Ovary (tissue), 9 donors: ENCODE results near the gene CADPS. TPM values are rescaled to one million over a fixed set of nuclear protein-coding genes. Genes with fewer than 3 reads are reported as not detected.

ENCODE experiments used
- DNase-seq, 5 donors: peaks; one replicate each; pipeline ENCODE4 v3.0.0-alpha.2; 2019 to 2020
- H3K27ac ChIP-seq, 2 donors: fragments of 200-600 bp; one replicate each; pipeline versions ENCODE4 v1.5.1 to v1.8.0; 2019 to 2022
- H3K27me3 ChIP-seq: fragments of 200-600 bp; one replicate; pipeline ENCODE4 v1.8.0; 2022
- H3K36me3 ChIP-seq: fragments of 200-600 bp; sonication (generic); one replicate; pipeline ENCODE4 v1.5.1; 2019
- H3K4me1 ChIP-seq: one replicate; pipeline ENCODE4 v1.8.1; 2013; ENCODE audit warnings: mild to moderate bottlenecking, moderate library complexity; ENCODE audit not compliant: insufficient read depth
- H3K4me3 ChIP-seq: fragments of 200-600 bp; sonication (generic); one replicate; pipeline ENCODE4 v1.5.1; 2017
- H3K9me3 ChIP-seq, 2 donors: fragments of 200-600 bp in 1 of 2; sonication (generic) in 1 of 2; one replicate each; pipeline versions ENCODE4 v1.5.1 to v1.8.1; 2013 to 2019; ENCODE audit warnings: mild to moderate bottlenecking in 1 of 2, moderate library complexity in 1 of 2
- EP300 ChIP-seq: sonication (generic); formaldehyde crosslinking; IDR thresholded peaks from one replicate; pipeline ENCODE4 v1.6.1; 2017; ENCODE audit warnings: antibody characterized with exemption
- POLR2A ChIP-seq: fragments of 450-650 bp; IDR thresholded peaks from one replicate; pipeline ENCODE4 v1.6.1; 2017; ENCODE audit warnings: antibody characterized with exemption, mild to moderate bottlenecking, moderate library complexity
- WGBS, 3 donors: extraction: QIAGEN DNeasy Blood & Tissue Kit in 1 of 3; methylation state at CpG; one replicate each; pipeline versions ENCODE4 v1.1.5 to v1.1.7; 2013 to 2017; 5-methylcytosine and 5-hydroxymethylcytosine counted together
- intact Hi-C, 4 donors: fragments of 100-400 bp; cut with DNase I; formaldehyde crosslinking; loops; one replicate each; pipeline versions ENCODE4 v1.11.0 to v1.15.1; 2022 to 2023
- polyA plus RNA-seq, 2 donors: library from polyadenylated mRNA; stranded (reverse); fragments of 200-250 nt in 1 of 2; fragments of 350-450 nt in 1 of 2; fragmentation: Illumina TruSeq in 1 of 2; extraction: RNeasy Lipid Tissue Mini Kit (QIAGEN cat#74804) in 1 of 2; gene quantifications; one replicate each; pipeline ENCODE4 v1.2.3, GENCODE V29; 2013 to 2014
- total RNA-seq, 7 donors: library from RNA; depleted of rRNA in 2 of 7; stranded (reverse); fragments of >200 nt in 2 of 7; fragmentation: NEBNext Ultra II Directional in 3 of 7; extraction: Animal tissue kit (Norgen Biotek cat#: 25700) in 3 of 7; gene quantifications; one replicate each; pipeline versions ENCODE4 v1.1.0 to v1.2.4, GENCODE V29; 2016 to 2023
- TF ChIP-seq, protein P1 (sequence below), 3 donors: fragments of 450-650 bp in 2 of 3; fragments of 200-600 bp in 1 of 3; IDR thresholded peaks; one replicate each; pipeline versions ENCODE4 v1.5.1 to v1.8.0; 2016 to 2022; ENCODE audit warnings: antibody characterized with exemption in 3 of 3, mild to moderate bottlenecking in 1 of 3
- donor health status: DM: no; HTN: no; CAD: no; lungs with moderate emphysema.
- donor health status: DM: no; HTN: no; CAD: no.
- donor health status: Bipolar disorder and iron deficiency.
- donor health status: DM: yes; HTN: yes; CAD: no.
- donor health status: DM: no; HTN: no; CAD: no.
- donor health status: DM: yes; HTN: yes; CAD: no.

The CADPS gene
- total and polyA plus RNA-seq, 9 donors = 0.90 to 6.8 (median 2.8) TPM

DNA sequence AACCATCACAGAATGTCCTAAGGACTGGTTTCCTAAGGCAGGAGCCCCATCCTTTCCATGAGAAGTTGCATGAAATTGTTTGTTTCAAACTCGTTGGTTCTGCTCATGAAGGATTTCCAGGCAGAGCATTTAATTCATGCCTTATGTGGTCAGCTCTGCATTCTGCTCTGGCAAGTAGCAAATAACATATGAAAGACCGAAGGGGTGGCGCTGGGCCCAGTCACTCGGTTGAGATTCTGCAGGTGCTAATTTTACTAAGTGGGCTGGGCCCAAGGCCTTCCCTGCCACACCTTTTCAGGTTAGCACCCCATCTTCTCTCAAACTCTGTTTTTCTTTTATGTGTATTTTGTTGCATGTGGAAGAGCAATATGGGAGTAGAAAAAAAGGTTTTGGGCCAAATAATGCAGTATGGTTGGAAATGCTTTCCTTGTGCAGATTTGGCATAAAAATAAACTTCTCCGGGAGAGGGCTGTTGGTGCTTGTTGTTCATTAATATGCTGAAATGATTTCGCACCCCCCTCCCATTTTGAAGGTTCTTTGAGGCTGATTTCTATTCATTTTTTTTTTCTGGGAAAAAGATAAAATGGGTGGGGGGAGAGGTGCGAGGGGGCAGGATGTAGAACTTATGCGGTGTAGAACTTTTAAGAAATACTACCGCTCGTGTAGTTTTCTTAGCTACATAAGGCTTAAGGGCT is 318.9 kb downstream of the CADPS start:
- Histone ChIP-seq H3K27ac (no peak overlapping the region), H3K4me1 (no peaks in the 10 kb centered on the region), H3K36me3 (no peaks in the 10 kb centered on the region), H3K9me3 (no peaks in the 10 kb centered on the region), H3K4me3 (no peak overlapping the region), H3K27me3 (no peaks in the 10 kb centered on the region)
- intact Hi-C loops = no loop called here
- no peak for DNase-seq
- TF ChIP-seq EP300 (no peak), POLR2A (no peak)
- TF ChIP-seq, protein P1, sequence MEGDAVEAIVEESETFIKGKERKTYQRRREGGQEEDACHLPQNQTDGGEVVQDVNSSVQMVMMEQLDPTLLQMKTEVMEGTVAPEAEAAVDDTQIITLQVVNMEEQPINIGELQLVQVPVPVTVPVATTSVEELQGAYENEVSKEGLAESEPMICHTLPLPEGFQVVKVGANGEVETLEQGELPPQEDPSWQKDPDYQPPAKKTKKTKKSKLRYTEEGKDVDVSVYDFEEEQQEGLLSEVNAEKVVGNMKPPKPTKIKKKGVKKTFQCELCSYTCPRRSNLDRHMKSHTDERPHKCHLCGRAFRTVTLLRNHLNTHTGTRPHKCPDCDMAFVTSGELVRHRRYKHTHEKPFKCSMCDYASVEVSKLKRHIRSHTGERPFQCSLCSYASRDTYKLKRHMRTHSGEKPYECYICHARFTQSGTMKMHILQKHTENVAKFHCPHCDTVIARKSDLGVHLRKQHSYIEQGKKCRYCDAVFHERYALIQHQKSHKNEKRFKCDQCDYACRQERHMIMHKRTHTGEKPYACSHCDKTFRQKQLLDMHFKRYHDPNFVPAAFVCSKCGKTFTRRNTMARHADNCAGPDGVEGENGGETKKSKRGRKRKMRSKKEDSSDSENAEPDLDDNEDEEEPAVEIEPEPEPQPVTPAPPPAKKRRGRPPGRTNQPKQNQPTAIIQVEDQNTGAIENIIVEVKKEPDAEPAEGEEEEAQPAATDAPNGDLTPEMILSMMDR (IDR thresholded peaks at IDR 0.05) = no peak
- 73 to 81% (median 78%) methylated on average over 10 of the region's 10 CpGs for WGBS, 3 donors

DNA sequence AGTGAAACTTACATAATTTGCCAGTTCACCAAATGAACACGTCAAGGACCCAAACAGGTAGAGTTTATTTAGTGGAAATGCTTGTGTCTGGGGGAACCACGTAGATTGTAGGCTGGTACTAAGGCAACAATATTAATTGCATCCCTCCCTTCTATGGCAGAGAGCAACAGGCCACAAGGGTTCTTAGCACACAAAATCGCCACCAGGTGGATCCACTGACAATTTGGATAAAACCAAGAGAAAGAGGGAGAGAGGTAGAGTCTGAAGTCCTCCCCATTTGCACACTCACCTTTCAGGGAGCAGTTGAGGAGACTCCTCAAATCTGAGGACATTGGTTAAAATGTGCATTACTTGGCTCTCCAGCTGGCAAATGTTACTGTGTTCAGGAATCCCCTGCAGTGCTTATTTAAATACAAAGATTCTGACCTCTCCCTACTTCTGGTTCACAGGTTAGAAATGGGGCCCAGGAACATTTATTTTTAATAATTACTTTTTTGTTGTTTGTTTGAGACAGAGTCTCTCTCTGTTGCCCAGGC is 320.9 kb downstream of the CADPS start:
- DNase-seq = no peak
- no peak for TF ChIP-seq POLR2A
- 65 to 76% (median 69%) methylated on average over 3 of the region's 3 CpGs for WGBS, 3 donors
- H3K4me3 ChIP-seq = no peak overlapping the region
- H3K4me1 ChIP-seq = no peaks in the 10 kb centered on the region
- no peaks in the 10 kb centered on the region for H3K9me3 ChIP-seq
- H3K36me3 ChIP-seq = no peaks in the 10 kb centered on the region
- H3K27ac ChIP-seq = no peak overlapping the region
- no peaks in the 10 kb centered on the region for H3K27me3 ChIP-seq
- intact Hi-C loops = no loop called here

DNA sequence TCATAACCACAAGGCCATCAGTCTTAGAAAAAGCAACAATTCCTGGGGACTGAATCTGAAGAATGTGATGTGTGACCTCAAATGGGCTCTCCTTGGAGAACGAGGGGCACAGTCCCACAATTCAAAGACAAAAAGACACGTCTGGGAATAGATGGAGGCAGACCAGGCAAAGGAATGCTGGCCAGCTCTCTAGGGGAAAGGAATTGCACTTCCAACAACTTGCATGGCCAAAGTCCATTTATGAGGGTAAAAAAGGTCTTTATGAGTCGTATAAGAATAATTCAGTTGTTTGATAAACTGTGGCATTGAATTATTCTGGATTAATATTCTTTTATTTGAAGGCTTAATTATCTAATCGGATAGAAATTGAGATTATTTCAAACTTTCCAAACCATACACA is 321.4 kb downstream of the CADPS start:
- DNase-seq = no peak
- Histone ChIP-seq H3K27ac (no peak overlapping the region), H3K36me3 (no peaks in the 10 kb centered on the region), H3K4me3 (no peak overlapping the region), H3K9me3 (no peaks in the 10 kb centered on the region), H3K27me3 (no peaks in the 10 kb centered on the region), H3K4me1 (no peaks in the 10 kb centered on the region)
- 51 to 64% (median 59%) methylated on average over 4 of the region's 4 CpGs for WGBS, 3 donors
- intact Hi-C loops = no loop called here
- TF ChIP-seq POLR2A (no peak), EP300 (no peak)
- TF ChIP-seq, protein P1 (IDR thresholded peaks at IDR 0.05) = no peak

DNA sequence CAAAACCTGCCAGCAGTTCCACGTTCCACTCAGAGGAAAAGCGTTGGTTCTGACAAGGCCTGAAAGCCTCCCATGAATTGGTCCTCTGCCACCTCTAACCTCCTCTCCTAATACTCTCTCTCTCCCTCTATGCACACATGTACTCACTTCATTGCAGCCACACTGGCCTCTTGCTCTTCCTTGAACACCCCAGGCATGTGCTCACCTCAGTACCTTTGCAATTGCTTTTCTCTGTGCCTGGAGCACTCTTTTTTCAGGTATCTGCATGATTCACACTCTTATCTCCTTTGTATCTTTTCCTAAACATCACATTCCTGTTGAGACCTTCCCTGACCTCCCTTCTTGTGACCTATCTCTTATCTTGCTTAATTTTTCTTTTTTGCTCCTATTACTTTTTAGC is 323.7 kb downstream of the CADPS start:
- Histone ChIP-seq H3K27ac (no peak overlapping the region), H3K36me3 (no peaks in the 10 kb centered on the region), H3K9me3 (no peaks in the 10 kb centered on the region), H3K4me1 (no peaks in the 10 kb centered on the region), H3K27me3 (no peaks in the 10 kb centered on the region), H3K4me3 (no peak overlapping the region)
- 90 to 96% (median 94%) methylated on average over 2 of the region's 2 CpGs for WGBS, 3 donors
- DNase-seq = no peak
- intact Hi-C loops = no loop called here
- TF ChIP-seq, protein P1 (IDR thresholded peaks at IDR 0.05) = no peak
- no peak for TF ChIP-seq EP300

DNA sequence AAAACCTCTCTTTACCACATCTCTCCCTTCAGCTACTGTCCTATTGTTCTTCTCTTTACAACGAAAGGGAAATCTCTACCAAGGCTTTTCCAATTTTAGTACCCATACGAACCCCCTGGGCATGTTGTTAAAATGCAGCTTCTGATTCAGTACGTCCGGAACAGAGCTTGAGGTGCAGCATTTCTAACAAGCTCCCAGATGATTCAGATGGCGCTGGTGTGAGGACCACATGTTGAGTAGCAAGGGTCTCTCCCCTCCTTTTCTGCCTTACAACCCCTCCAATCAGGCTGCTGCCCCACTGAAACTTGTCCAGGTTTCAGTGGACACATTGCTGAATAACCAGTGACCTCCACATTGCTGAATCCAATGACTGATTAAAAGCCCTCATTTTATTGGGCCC is 324.8 kb downstream of the CADPS start:
- H3K27me3 ChIP-seq = no peaks in the 10 kb centered on the region
- no peak for TF ChIP-seq POLR2A
- no peak for TF ChIP-seq EP300
- TF ChIP-seq, protein P1 (IDR thresholded peaks at IDR 0.05) = no peak
- intact Hi-C loops = no loop called here
- no peak for DNase-seq
- no peaks in the 10 kb centered on the region for H3K4me1 ChIP-seq
- H3K36me3 ChIP-seq = no peaks in the 10 kb centered on the region
- H3K9me3 ChIP-seq = no peaks in the 10 kb centered on the region
- 72 to 84% (median 84%) methylated on average over 5 of the region's 5 CpGs for WGBS, 3 donors
- H3K4me3 ChIP-seq = no peak overlapping the region
- no peak overlapping the region for H3K27ac ChIP-seq
